Stimulated activated naive CD8-positive, alpha-beta T cell treated with anti-CD3 and anti-CD28 coated beads, Interleukin-15, Interleukin-2, amounts not matched to agents 100 ng/mL and 50 ng/mL, for 24 hours (primary cell): ENCODE results near the gene ZBTB7C.

Source experiments
- H3K27ac Mint-ChIP-seq: one replicate; pipeline ENCODE4 v1.8.0; 2021; ENCODE audit warnings: mild to moderate bottlenecking, mixed read lengths
- H3K27me3 Mint-ChIP-seq: one replicate; pipeline ENCODE4 v1.8.0; 2021; ENCODE audit warnings: mixed read lengths
- H3K36me3 Mint-ChIP-seq: one replicate; pipeline ENCODE4 v1.8.0; 2021; ENCODE audit warnings: low read depth, mixed read lengths
- H3K4me1 Mint-ChIP-seq: one replicate; pipeline ENCODE4 v1.8.0; 2021; ENCODE audit warnings: low read depth, mixed read lengths
- H3K4me3 Mint-ChIP-seq: one replicate; pipeline ENCODE4 v1.8.0; 2021; ENCODE audit warnings: mild to moderate bottlenecking, mixed read lengths
- H3K9me3 Mint-ChIP-seq: one replicate; pipeline ENCODE4 v1.8.0; 2021; ENCODE audit warnings: mixed read lengths

Gene ZBTB7C

GRCh38 chr18:48181087-48181823 is 227.9 kb downstream of the ZBTB7C start:
- Mint-ChIP-seq H3K27ac (no peak overlapping the region), H3K9me3 (no peaks in the 10 kb centered on the region), H3K27me3 (peaks cover 10% of the 10 kb centered on the region), H3K4me3 (no peak overlapping the region), H3K4me1 (no peaks in the 10 kb centered on the region), H3K36me3 (no peaks in the 10 kb centered on the region)

- peaks cover 5% of the 10 kb centered on the region for H3K27me3 Mint-ChIP-seq
- no peaks in the 10 kb centered on the region for H3K9me3 Mint-ChIP-seq
- no peaks in the 10 kb centered on the region for H3K36me3 Mint-ChIP-seq
These were observed 229.5 kb downstream of the ZBTB7C start for GRCh38 chr18:48179666-48180065.

GRCh38 chr18:48179001-48179400 is 230.2 kb downstream of the ZBTB7C start:
- H3K27me3 Mint-ChIP-seq: peaks cover 4% of the 10 kb centered on the region
- no peak overlapping the region for H3K4me3 Mint-ChIP-seq
- no peak overlapping the region for H3K27ac Mint-ChIP-seq
- no peaks in the 10 kb centered on the region for H3K36me3 Mint-ChIP-seq
- H3K4me1 Mint-ChIP-seq: no peaks in the 10 kb centered on the region
- H3K9me3 Mint-ChIP-seq: no peaks in the 10 kb centered on the region

More at GRCh38 chr18:48179666-48180065, 229.5 kb downstream of the ZBTB7C start:
- Mint-ChIP-seq H3K4me3 (no peak overlapping the region), H3K4me1 (no peaks in the 10 kb centered on the region), H3K27ac (no peak overlapping the region)

- no peak overlapping the region for H3K4me3 Mint-ChIP-seq
- H3K9me3 Mint-ChIP-seq: no peaks in the 10 kb centered on the region
- no peaks in the 10 kb centered on the region for H3K36me3 Mint-ChIP-seq
- H3K4me1 Mint-ChIP-seq: no peaks in the 10 kb centered on the region
- peaks cover 4% of the 10 kb centered on the region for H3K27me3 Mint-ChIP-seq
- H3K27ac Mint-ChIP-seq: no peak overlapping the region
These were observed 232.3 kb downstream of the ZBTB7C start for GRCh38 chr18:48176909-48177308.

- H3K4me3 Mint-ChIP-seq: no peak overlapping the region
- H3K9me3 Mint-ChIP-seq: no peaks in the 10 kb centered on the region
- no peaks in the 10 kb centered on the region for H3K27me3 Mint-ChIP-seq
- H3K36me3 Mint-ChIP-seq: no peaks in the 10 kb centered on the region
- H3K27ac Mint-ChIP-seq: no peak overlapping the region
- H3K4me1 Mint-ChIP-seq: no peaks in the 10 kb centered on the region
These were observed 235.6 kb downstream of the ZBTB7C start for GRCh38 chr18:48173557-48173956.

GRCh38 chr18:48172226-48173006 is 236.8 kb downstream of the ZBTB7C start:
- no peak overlapping the region for H3K27ac Mint-ChIP-seq
- H3K4me1 Mint-ChIP-seq: no peaks in the 10 kb centered on the region
- no peaks in the 10 kb centered on the region for H3K27me3 Mint-ChIP-seq
- no peak overlapping the region for H3K4me3 Mint-ChIP-seq
- no peaks in the 10 kb centered on the region for H3K9me3 Mint-ChIP-seq
- H3K36me3 Mint-ChIP-seq: no peaks in the 10 kb centered on the region

- Mint-ChIP-seq H3K27me3 (no peaks in the 10 kb centered on the region), H3K4me1 (no peaks in the 10 kb centered on the region), H3K27ac (no peak overlapping the region), H3K4me3 (no peak overlapping the region), H3K9me3 (no peaks in the 10 kb centered on the region), H3K36me3 (no peaks in the 10 kb centered on the region)
These were observed 237.5 kb downstream of the ZBTB7C start for GRCh38 chr18:48171490-48172188.

GRCh38 chr18:48170651-48171050 is 238.5 kb downstream of the ZBTB7C start:
- Mint-ChIP-seq H3K36me3 (no peaks in the 10 kb centered on the region), H3K4me1 (no peaks in the 10 kb centered on the region), H3K27ac (no peak overlapping the region), H3K9me3 (no peaks in the 10 kb centered on the region), H3K4me3 (no peak overlapping the region), H3K27me3 (no peaks in the 10 kb centered on the region)

- no peaks in the 10 kb centered on the region for H3K9me3 Mint-ChIP-seq
- H3K27ac Mint-ChIP-seq: no peak overlapping the region
- H3K4me3 Mint-ChIP-seq: no peak overlapping the region
- no peaks in the 10 kb centered on the region for H3K36me3 Mint-ChIP-seq
- peaks cover 5% of the 10 kb centered on the region for H3K27me3 Mint-ChIP-seq
- H3K4me1 Mint-ChIP-seq: no peaks in the 10 kb centered on the region
These were observed 240.3 kb downstream of the ZBTB7C start for GRCh38 chr18:48168861-48169260.

GRCh38 chr18:48167897-48168253 is 241.3 kb downstream of the ZBTB7C start:
- H3K4me1 Mint-ChIP-seq: no peaks in the 10 kb centered on the region
- no peak overlapping the region for H3K4me3 Mint-ChIP-seq
- H3K27ac Mint-ChIP-seq: no peak overlapping the region
- no peaks in the 10 kb centered on the region for H3K36me3 Mint-ChIP-seq
- no peaks in the 10 kb centered on the region for H3K9me3 Mint-ChIP-seq
- H3K27me3 Mint-ChIP-seq: peaks cover 5% of the 10 kb centered on the region

GRCh38 chr18:48166336-48166875 is 242.8 kb downstream of the ZBTB7C start:
- H3K9me3 Mint-ChIP-seq: no peaks in the 10 kb centered on the region
- no peak overlapping the region for H3K4me3 Mint-ChIP-seq
- H3K36me3 Mint-ChIP-seq: no peaks in the 10 kb centered on the region
- H3K27ac Mint-ChIP-seq: no peak overlapping the region
- peaks cover 12% of the 10 kb centered on the region for H3K27me3 Mint-ChIP-seq
- peaks cover 5% of the 10 kb centered on the region for H3K4me1 Mint-ChIP-seq

- no peak overlapping the region for H3K27ac Mint-ChIP-seq
- no peak overlapping the region for H3K4me3 Mint-ChIP-seq
- H3K27me3 Mint-ChIP-seq: peaks cover 16% of the 10 kb centered on the region
- H3K36me3 Mint-ChIP-seq: no peaks in the 10 kb centered on the region
- no peaks in the 10 kb centered on the region for H3K9me3 Mint-ChIP-seq
- peaks cover 5% of the 10 kb centered on the region for H3K4me1 Mint-ChIP-seq
These were observed 243.9 kb downstream of the ZBTB7C start for GRCh38 chr18:48165111-48165866.

GRCh38 chr18:48164701-48165100 is 244.5 kb downstream of the ZBTB7C start:
- H3K9me3 Mint-ChIP-seq: no peaks in the 10 kb centered on the region
- H3K27ac Mint-ChIP-seq: no peak overlapping the region
- peaks cover 16% of the 10 kb centered on the region for H3K27me3 Mint-ChIP-seq
- H3K4me1 Mint-ChIP-seq: peaks cover 5% of the 10 kb centered on the region
- no peak overlapping the region for H3K4me3 Mint-ChIP-seq
- H3K36me3 Mint-ChIP-seq: no peaks in the 10 kb centered on the region

- Mint-ChIP-seq H3K36me3 (no peaks in the 10 kb centered on the region), H3K4me1 (peaks cover 5% of the 10 kb centered on the region), H3K27ac (no peak overlapping the region), H3K9me3 (no peaks in the 10 kb centered on the region), H3K4me3 (no peak overlapping the region), H3K27me3 (peaks cover 19% of the 10 kb centered on the region)
These were observed 245.1 kb downstream of the ZBTB7C start for GRCh38 chr18:48164116-48164515.
